SK-MEL-5 (cell line): Measurements from ENCODE around the gene NDFIP2. TPM values are rescaled to one million over a fixed set of nuclear protein-coding genes. Genes with fewer than 3 reads are reported as not detected.
A peak's percentile ranks its signal among the peaks of the same experiment; 100 is the strongest.

Experiments
- DNase-seq: peaks from one replicate; pipeline ENCODE4 v3.0.0-alpha.2; 2016; ENCODE audit warnings: low read depth, low spot score
- in situ Hi-C: cut with HindIII; loops from 2 replicates; pipeline ENCODE4 v1.10.0; 2016; ENCODE audit warnings: low sequenced_read_pairs, high pct_unique_total_duplicates, low pct_unique_long_range_greater_than_20kb
- polyA plus RNA-seq, 2 experiments: library from polyadenylated mRNA; depleted of rRNA; stranded (reverse); fragments of >200 nt; gene quantifications; 2 replicates each; pipeline ENCODE4 v1.2.3, GENCODE V29; 2015
- total RNA-seq: library from RNA; depleted of rRNA; stranded (reverse); fragments of >200 nt; shearing (Covaris generic); gene quantifications from 2 replicates; pipeline ENCODE4 v1.2.3, GENCODE V29; 2014; rRNA removed

NDFIP2 gene
- total RNA-seq: 49.6 and 50.2 TPM in 2 replicates
- 32.2 and 43.1 TPM in 2 replicates for polyA plus RNA-seq (2015; cell fraction: cytosol; rRNA removed)
- polyA plus RNA-seq (2015; cell fraction: nucleus; rRNA removed): 11.6 and 14.0 TPM in 2 replicates

DNA sequence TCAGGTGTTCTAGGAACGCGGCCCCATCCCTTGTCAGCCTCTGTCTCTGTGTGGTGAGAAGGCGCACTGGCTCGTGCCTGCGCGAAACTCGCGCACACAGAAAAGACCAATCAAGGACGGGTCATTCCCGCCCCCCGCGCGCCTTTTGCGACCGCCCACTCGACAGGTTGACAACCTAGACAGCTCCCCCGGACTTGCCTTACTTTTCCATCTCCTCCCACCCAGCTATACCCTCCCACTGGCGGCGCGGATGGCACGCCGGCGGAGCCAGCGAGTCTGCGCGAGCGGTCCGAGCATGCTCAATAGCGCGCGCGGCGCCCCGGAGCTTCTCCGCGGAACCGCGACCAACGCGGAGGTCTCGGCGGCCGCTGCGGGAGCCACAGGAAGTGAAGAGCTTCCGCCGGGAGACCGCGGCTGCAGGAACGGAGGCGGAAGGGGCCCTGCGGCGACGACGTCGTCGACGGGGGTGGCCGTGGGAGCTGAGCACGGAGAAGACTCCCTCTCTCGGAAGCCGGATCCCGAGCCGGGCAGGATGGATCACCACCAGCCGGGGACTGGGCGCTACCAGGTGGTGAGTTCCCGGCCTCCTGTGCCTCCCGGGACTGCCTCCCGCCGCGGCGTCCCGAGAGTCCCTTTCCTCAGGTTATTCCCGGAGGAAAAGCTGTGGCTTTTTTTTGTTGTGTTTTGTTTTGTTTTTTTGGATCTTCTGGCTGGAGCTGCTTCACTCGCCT lies at the start of gene NDFIP2:
TSS of gene NDFIP2 (plus strand) at position 202 of the 731 bp plus-strand sequence. CDS start at position 251, 49 bp downstream.
- in situ Hi-C loops: no loop called here
- DNase-seq: peak; percentile 84

GRCh38 chr13:79432086-79432485 lies 48.9 kb upstream of the NDFIP2 start:
- DNase-seq: no peak
- in situ Hi-C loops: no loop called here

DNA sequence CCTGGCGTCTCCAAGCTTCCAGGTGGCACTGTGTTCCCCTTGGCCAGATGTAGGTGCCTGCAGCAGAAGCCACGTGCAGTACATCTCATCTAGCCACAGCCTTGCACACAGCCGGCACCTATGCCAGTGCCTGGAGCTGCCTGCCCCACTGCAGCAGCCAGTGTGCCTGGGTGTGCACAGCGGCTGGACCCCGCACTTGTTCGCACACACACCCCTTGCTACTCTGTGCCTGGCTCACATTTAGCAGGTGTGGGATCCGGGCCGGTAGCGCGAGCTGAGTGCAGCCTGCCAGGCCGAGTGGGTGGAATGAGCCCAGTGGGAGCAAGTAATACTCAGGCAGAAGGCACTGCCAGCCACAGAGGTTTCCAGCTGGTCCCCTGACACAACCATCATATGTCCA lies 48.0 kb upstream of the NDFIP2 start:
- in situ Hi-C loops: no loop called here
- no peak for DNase-seq

DNA sequence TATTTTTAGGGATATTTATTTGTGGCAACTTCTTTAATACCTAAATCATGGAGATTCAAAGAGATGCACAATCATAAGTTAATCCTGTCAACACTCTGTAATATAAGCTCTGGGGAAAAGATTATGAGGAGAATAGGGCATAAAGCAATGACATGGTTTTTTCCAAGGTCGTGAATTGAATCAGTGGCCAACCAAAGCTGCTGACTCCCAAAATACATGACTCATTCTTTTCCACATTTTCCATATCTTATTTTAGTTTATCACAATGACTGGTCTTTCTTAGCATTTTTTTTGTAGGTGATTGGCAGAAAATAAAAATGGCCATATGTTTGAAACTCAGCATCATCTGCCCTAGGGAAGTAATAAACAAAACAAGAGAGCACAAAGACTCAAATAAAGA lies 46.4 kb upstream of the NDFIP2 start:
- in situ Hi-C loops: no loop called here
- no peak for DNase-seq

- DNase-seq: no peak
- in situ Hi-C loops: no loop called here
Measured at GRCh38 chr13:79435561-79435990, 45.4 kb upstream of the NDFIP2 start.

- no peak for DNase-seq
- in situ Hi-C loops: no loop called here
Measured at GRCh38 chr13:79439275-79439674, 41.7 kb upstream of the NDFIP2 start.

DNA sequence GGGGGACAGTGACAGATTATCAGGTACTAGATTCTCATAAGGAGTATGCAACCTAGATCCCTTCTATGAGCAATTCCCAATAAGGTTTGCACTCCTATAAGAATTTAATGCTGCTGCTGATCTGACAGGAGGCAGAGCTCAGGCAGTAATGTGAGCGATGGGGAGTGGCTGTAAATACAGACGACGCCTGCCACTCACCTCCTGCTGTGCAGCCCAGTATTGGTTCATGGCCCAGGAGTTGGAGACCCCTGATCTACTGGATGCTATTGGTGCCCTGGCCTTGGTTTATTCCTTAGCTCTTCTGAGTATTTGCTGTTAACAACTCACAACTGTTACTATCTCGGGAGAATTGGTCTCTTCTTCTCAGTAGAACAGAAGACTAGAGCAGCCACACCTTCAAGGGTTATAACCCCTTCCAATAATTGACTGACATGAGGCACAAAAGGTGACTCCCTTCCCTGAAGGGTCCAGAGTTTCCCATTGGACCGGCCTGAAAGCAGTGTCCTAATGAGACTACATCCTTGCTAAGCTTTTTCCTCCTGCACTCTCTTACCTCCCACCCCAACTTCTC lies 39.9 kb upstream of the NDFIP2 start:
- in situ Hi-C loops: no loop called here
- DNase-seq: no peak

DNA sequence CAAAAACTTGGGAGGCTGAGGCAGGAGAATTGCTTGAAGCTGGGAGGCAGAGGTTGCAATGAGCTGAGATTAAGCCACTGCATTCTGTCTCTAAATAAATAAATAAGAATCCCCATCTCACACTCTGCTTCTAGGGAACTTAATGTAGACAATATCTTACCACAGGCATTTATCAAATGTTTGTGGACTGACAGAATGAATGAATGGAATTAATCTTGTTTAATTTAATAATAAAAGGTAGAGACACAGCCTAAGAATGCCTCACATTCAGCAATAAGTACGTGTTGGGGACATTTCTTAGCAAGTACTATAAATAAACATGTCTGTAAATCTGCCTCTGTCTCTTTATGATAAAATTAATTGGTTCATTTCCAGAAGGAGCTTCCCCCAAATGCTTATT lies 38.7 kb upstream of the NDFIP2 start:
- no peak for DNase-seq
- in situ Hi-C loops: no loop called here

DNA sequence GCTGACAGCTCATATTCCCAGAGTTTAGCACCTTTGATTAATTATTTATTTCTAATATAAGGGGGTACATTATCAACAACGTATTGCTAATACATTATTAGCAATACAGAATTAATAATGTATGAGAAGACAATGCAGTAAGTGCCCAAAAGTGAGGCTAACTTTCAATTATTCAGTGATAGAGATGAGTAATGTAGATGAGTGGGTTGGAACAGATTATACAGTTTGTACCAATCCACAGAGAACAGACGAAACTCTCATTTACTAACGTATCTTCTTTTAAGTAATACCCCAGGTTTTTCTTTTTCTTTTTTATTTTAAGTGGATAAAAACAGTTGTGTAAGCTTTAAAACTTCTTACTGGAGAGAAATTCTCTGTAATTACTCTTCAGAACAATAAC lies 38.2 kb upstream of the NDFIP2 start:
- no peak for DNase-seq
- in situ Hi-C loops: no loop called here

- in situ Hi-C loops: no loop called here
- no peak for DNase-seq
Measured at GRCh38 chr13:79445968-79446645, 34.8 kb upstream of the NDFIP2 start.

DNA sequence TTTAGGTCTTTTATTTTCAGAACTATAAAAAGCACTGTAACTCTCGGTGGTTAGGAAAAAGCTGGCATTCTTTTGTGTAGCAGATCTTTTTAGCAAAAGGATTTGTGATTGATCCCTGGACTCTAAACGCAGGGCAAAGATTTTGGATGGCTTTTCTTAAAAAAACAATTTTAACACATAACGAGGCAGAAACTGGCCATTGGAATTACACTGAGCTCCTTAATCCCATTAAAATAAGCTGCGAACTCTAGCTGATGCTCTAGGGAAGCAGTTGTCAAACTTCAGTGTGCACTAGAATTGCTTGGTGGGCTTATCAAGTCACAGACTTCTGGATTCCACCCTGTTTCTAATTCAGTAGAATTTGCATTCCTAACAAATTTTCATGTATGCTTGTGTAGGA lies 33.8 kb upstream of the NDFIP2 start:
- in situ Hi-C loops: no loop called here
- DNase-seq: no peak

DNA sequence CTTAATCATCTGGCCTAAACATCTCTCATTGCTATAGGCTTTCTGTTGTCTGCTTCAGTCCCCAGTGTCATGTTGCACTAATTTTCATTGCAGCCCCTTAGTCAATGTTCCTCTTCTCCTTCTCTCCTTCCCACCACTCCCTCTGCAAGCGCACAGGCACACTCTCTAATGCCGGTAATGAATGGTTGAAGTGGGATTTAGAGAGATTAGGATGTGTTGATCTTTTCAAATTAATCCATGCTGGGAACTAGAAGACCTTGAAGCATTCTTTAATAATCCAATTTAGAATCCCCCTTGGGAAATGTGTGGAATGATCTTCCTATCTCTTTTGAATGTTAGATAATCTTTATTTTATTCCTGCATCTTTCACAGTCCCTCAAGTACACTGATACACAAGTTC lies 33.2 kb upstream of the NDFIP2 start:
- in situ Hi-C loops: no loop called here
- DNase-seq: no peak

DNA sequence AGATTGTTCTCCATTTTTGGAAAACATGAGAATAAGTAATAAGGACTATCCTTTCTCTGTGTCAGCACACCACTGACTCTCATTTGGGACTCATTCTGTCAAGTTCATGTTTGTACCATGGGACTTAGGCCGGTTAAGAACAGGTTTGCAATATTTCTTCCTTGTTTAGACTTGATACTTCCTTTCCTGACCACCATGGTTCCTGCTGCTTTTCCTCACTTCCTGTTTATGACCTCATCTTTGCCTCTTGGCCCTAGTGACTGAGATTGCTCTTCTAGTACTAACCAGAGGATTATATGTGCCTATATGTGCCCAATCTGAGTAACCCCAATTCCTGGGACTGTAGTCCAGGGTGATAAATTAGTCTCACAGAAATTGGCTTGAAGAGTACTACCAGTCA lies 32.5 kb upstream of the NDFIP2 start:
- in situ Hi-C loops: no loop called here
- no peak for DNase-seq

- DNase-seq: no peak
- in situ Hi-C loops: no loop called here
Measured at GRCh38 chr13:79450110-79450509, 30.8 kb upstream of the NDFIP2 start.

DNA sequence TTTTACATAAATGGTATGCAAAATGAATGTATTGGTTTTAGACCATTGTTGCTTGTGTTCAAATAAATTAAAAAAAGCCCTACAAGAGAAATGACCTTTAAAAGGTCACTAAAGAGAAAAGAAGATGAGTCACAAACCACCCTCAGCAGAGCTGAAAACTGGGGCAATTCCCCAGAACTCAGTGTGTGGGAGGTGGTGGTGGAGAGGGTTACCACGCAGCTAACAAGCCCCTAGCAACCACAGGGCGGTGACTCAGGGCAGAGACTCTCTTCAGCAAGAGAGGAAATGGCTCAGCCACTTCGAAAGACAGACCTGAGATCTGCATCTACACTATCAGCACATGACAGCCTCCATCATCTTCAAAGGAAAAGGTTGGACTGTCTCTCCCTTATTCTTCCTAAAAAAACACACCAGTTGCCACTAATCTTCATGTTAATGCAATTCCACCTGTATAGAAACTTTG lies 29.4 kb upstream of the NDFIP2 start:
- peak; percentile 66 for DNase-seq
- in situ Hi-C loops: no loop called here

DNA sequence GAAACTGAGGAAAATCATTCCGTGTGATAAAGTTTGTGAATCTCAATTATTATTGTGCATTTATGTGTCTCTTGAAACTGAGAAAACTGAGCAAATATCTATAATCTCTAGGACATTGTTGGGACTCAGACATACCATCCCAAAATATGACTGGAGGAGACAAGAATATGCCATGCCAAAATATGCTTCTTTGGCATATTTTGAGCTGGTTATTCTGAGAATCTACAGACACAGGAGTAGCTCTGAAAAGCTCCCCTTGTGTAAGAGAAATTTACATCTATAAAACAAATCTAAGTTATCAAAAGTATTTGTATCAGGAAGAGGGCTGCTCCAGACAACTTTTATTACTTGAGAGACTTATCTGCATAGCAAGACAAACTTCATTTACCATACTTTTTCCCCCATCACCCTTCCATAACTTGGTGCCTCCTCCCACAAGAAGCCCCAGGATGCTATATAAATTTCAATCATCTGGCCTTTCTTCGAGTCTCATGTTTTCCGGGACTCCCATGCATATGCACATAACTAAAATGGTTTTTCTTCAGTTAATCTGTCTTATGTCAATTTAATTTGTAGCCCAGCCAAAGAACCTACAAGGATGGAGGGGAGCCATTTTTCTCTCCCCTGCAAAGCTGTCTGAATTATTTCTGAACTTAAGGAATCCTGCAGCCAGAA lies 28.6 kb upstream of the NDFIP2 start:
- no peak for DNase-seq
- in situ Hi-C loops: no loop called here

DNA sequence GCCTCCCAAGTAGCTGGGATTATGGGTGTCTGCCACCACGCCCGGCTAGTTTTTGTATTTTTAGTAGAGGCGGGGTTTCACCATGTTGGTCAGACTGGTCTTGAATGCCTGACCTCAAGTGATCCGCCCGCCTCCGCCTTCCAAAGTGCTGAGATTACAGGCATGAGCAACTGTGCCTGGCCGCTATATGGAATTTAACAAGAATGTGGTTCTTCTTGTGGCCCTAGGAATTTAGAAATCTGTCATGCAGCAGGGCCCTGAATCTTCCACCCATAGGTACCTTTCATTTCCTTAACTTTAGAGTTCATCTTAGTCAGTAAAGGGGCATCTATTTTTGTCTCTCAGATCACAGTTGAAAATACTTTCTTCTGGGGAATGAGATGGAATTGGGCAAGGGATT lies 25.6 kb upstream of the NDFIP2 start:
- no peak for DNase-seq

GRCh38 chr13:79456051-79456450 lies 24.9 kb upstream of the NDFIP2 start:
- in situ Hi-C loops: no loop called here
- DNase-seq: no peak

More for the DNA sequence above, 25.6 kb upstream of the NDFIP2 start:
- in situ Hi-C loops: no loop called here
